GM12878 (cell line): Measurements from ENCODE around the gene MVK. TPM values are rescaled to one million over a fixed set of nuclear protein-coding genes. Genes with fewer than 3 reads are reported as not detected.

ENCODE experiments used
- ATAC-seq: fragments of 200-7000 bp; cut with Tn5 transposase; 3 replicates; pipeline ENCODE4 v1.9.1; 2020; ENCODE audit warnings: mild to moderate bottlenecking, moderate library complexity
- BruUV-seq: library from RNA; stranded (reverse); fragments of 400-500 nt; replicated peaks from 2 replicates; lab custom pipeline; 2021; lab: Mats Ljungman, UMichigan
- CTCF ChIA-PET: fragments of 300-600 bp; sonication (Branson Sonifier 250); formaldehyde crosslinking; extraction: SDS; loops from one replicate; lab custom pipeline; 2021; ENCODE audit warnings: inconsistent platforms; lab: Yijun Ruan, JAX
- POLR2A ChIA-PET: fragments of 350-600 bp; formaldehyde crosslinking; extraction: SDS; loops from one replicate; lab custom pipeline; 2021; ENCODE audit warnings: inconsistent platforms; lab: Charles Lee
- RAD21 ChIA-PET: fragments of 300-600 bp; sonication (Branson Sonifier 250); formaldehyde crosslinking; loops from one replicate; lab custom pipeline; 2023; ENCODE audit warnings: antibody characterized with exemption; ENCODE audit not compliant: unreplicated experiment; lab: Charles Lee
- SMC1A ChIA-PET: fragments of 300-600 bp; sonication (Branson Sonifier 250); formaldehyde crosslinking; loops from one replicate; lab custom pipeline; 2023; ENCODE audit not compliant: unreplicated experiment, uncharacterized antibody; lab: Charles Lee
- DNase-seq: peaks from one replicate; pipeline ENCODE4 v3.0.0-alpha.2; 2011; ENCODE audit warnings: low read depth, low spot score
- FAIRE-seq: peaks from 3 replicates; lab custom pipeline; 2011; peaks lifted over from hg19 to GRCh38; lab: Jason Lieb, UNC
- H2AFZ ChIP-seq: 2 replicates; pipeline ENCODE4 v1.6.0; 2011; ENCODE audit warnings: low read depth, low read length, control low read depth; ENCODE audit not compliant: control insufficient read depth
- H3K27ac ChIP-seq: 2 replicates; pipeline ENCODE4 v1.5.1; 2011; ENCODE audit warnings: control low read depth; ENCODE audit not compliant: control insufficient read depth, insufficient read depth
- H3K27me3 ChIP-seq, 2 experiments: replicated peaks in 1 of 2; 2 replicates each; pipeline versions ENCODE4 v1.6.0 to v1.6.1; 2011; ENCODE audit warnings: low read length in 1 of 2; ENCODE audit not compliant: control insufficient read depth in 2 of 2, insufficient read depth in 2 of 2
- H3K36me3 ChIP-seq, 2 experiments: 2 replicates each; pipeline ENCODE4 v1.5.1; 2011; ENCODE audit warnings: low read length in 1 of 2; ENCODE audit not compliant: control insufficient read depth in 2 of 2, insufficient read depth in 2 of 2
- H3K4me1 ChIP-seq: 2 replicates; pipeline ENCODE4 v1.6.1; 2011; ENCODE audit warnings: mild to moderate bottlenecking, low read length, moderate library complexity, mixed read lengths; ENCODE audit not compliant: control insufficient read depth, insufficient read depth
- H3K4me2 ChIP-seq: 2 replicates; pipeline ENCODE4 v1.6.0; 2011; ENCODE audit warnings: control low read depth; ENCODE audit not compliant: control insufficient read depth, insufficient read depth
- H3K4me3 ChIP-seq: fragments of 200-600 bp; sonication (generic); 2 replicates; pipeline ENCODE4 v1.5.1; 2016
- H3K79me2 ChIP-seq: 2 replicates; pipeline ENCODE4 v1.6.0; 2011; ENCODE audit warnings: low read length; ENCODE audit not compliant: control insufficient read depth, insufficient read depth
- H3K9ac ChIP-seq: 2 replicates; pipeline ENCODE4 v1.8.0; 2011; ENCODE audit warnings: low read length, control low read depth, mixed read lengths; ENCODE audit not compliant: control insufficient read depth, insufficient read depth
- H3K9me3 ChIP-seq: replicated peaks from 3 replicates; pipeline ENCODE4 v1.5.1; 2011; ENCODE audit warnings: mild to moderate bottlenecking, low read length; ENCODE audit not compliant: control insufficient read depth, insufficient read depth
- H4K20me1 ChIP-seq: 2 replicates; pipeline ENCODE4 v1.6.0; 2011; ENCODE audit not compliant: control insufficient read depth, insufficient read depth
- CEBPB ChIP-seq, 2 experiments: fragments of 150-350 bp in 1 of 2; IDR thresholded peaks; 2 replicates each; pipeline ENCODE4 v1.6.1; 2012 to 2014; ENCODE audit warnings: low read depth in 2 of 2, low read length in 2 of 2, borderline replicate concordance in 1 of 2, inconsistent platforms in 1 of 2
- EP300 ChIP-seq, 2 experiments: fragments of 150-350 bp in 1 of 2; IDR thresholded peaks; 2 replicates each; pipeline ENCODE4 v1.6.1; 2011 to 2012; ENCODE audit warnings: low read depth in 2 of 2, low read length in 2 of 2, borderline replicate concordance in 1 of 2, improper control_type of control experiment in 1 of 2, inconsistent platforms in 1 of 2; ENCODE audit not compliant: control insufficient read depth in 1 of 2
- FOXM1 ChIP-seq: IDR thresholded peaks from 2 replicates; pipeline ENCODE4 v1.6.1; 2012; ENCODE audit warnings: low read depth, mild to moderate bottlenecking, inconsistent platforms, low read length, moderate library complexity
- NR2C2 ChIP-seq: IDR thresholded peaks from 2 replicates; pipeline ENCODE4 v1.6.1; 2011; ENCODE audit warnings: borderline replicate concordance, low read depth; ENCODE audit not compliant: control insufficient read depth, insufficient read length
- RBBP5 ChIP-seq: fragments of 200-600 bp; sonication (generic); conservative IDR thresholded peaks from 2 replicates; pipeline ENCODE4 v1.6.1; 2016
- SMAD1 ChIP-seq: fragments of 450-650 bp; IDR thresholded peaks from 2 replicates; pipeline ENCODE4 v1.6.1; 2018; ENCODE audit warnings: mild to moderate bottlenecking, low read depth; ENCODE audit not compliant: partially characterized antibody
- SMAD5 ChIP-seq: IDR thresholded peaks from 2 replicates; pipeline ENCODE4 v1.6.1; 2016; ENCODE audit warnings: antibody characterized with exemption, low read depth
- SREBF2 ChIP-seq: IDR thresholded peaks from 2 replicates; pipeline ENCODE4 v1.6.1; 2012; ENCODE audit warnings: mild to moderate bottlenecking, low read length
- TAF1 ChIP-seq: IDR thresholded peaks from 2 replicates; pipeline ENCODE4 v1.6.1; 2011; ENCODE audit warnings: mild to moderate bottlenecking, low read depth, low read length, borderline replicate concordance
- TCF12 ChIP-seq: IDR thresholded peaks from 2 replicates; pipeline ENCODE4 v1.6.1; 2011; ENCODE audit warnings: low read depth, mild to moderate bottlenecking, low read length
- TCF7 ChIP-seq: IDR thresholded peaks from 2 replicates; pipeline ENCODE4 v1.6.1; 2014; ENCODE audit warnings: antibody characterized with exemption, borderline replicate concordance
- ZBED1 ChIP-seq: IDR thresholded peaks from 2 replicates; pipeline ENCODE4 v1.6.1; 2016; ENCODE audit warnings: borderline replicate concordance
- ZZZ3 ChIP-seq: IDR thresholded peaks from 2 replicates; pipeline ENCODE4 v1.6.1; 2011; ENCODE audit warnings: low read depth; ENCODE audit not compliant: control insufficient read depth, insufficient read length
- WGBS: methylation state at CpG from one replicate; pipeline ENCODE4 v1.1.6; 2016; ENCODE audit warnings: low lambda C conversion rate; ENCODE audit not compliant: insufficient replicate concordance, insufficient coverage; ENCODE audit errors: missing lambda C conversion rate; 5-methylcytosine and 5-hydroxymethylcytosine counted together
- in situ Hi-C: fragments of 300-500 bp; cut with MboI; formaldehyde crosslinking; loops from 9 replicates; pipeline ENCODE4 v1.14.3; 2018; ENCODE audit warnings: mixed read lengths
- intact Hi-C: fragments of 100-400 bp; cut with micrococcal nuclease; formaldehyde crosslinking; loops from one replicate; pipeline ENCODE4 v1.14.2; 2022; ENCODE audit not compliant: unreplicated experiment
- polyA plus RNA-seq, 11 experiments: library from polyadenylated mRNA; depleted of rRNA in 4 of 11; unstranded in 6 of 11; stranded (reverse) in 5 of 11; fragments of >200 nt; fragmentation: Nextera tagmentation in 4 of 11; fragmentation: Illumina TruSeq in 1 of 11; extraction: Ambion mirVana in 4 of 11; extraction: Trizol in 1 of 11; gene quantifications; 1 replicate in 1 of 11; 2 replicates in 10 of 11; pipeline versions ENCODE4 v1.2.1 to v1.2.3, GENCODE V29; 2011 to 2016; ENCODE audit warnings: inconsistent platforms in 2 of 11, missing spikeins in 2 of 11, low read depth in 1 of 11
- total RNA-seq, 4 experiments: library from RNA; depleted of rRNA in 3 of 4; stranded (reverse); fragments of >200 nt in 3 of 4; fragmentation: Illumina TruSeq in 1 of 4; extraction: Trizol in 1 of 4; gene quantifications; 2 replicates each; pipeline versions ENCODE4 v1.2.1 to v1.2.3, GENCODE V29; 2013 to 2021
- TF ChIP-seq, protein P1 (sequence below): fragments of 450-650 bp; formaldehyde crosslinking; IDR thresholded peaks from 2 replicates; pipeline ENCODE4 v1.5.0; 2022; ENCODE audit warnings: mild to moderate bottlenecking, missing genetic modification characterization
- TF ChIP-seq, protein P2 (sequence below): fragments of 450-650 bp; IDR thresholded peaks from 2 replicates; pipeline ENCODE4 v1.6.1; 2016; ENCODE audit warnings: mild to moderate bottlenecking

Gene MVK
- total and polyA plus RNA-seq, 10 of the 15 experiments (the other 5 are each of a cell fraction or from before 2014, with no cell fraction given): 0.24 to 46.7 (median 31.9) TPM

DNA sequence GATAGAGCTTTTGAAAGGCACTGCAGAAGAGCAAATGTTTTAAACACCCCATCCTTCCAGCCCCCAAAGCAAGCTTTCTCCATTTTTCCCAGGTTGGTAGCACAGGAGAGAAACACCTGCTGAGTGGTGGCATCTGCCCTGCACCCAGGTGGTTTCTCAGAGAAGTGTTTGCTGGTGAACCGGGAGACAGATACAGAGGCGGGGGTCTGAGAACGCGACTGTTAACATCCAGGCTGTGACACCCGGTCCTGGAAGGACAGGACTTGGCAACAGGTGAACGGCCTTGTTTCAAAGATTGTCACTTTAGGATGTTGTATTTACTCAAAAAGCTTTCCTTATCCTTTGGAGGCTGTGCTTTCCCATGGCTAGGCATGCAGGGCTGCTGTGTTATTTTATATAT, 18.8 kb upstream of the MVK start (continued):
- TF ChIP-seq, protein P1, sequence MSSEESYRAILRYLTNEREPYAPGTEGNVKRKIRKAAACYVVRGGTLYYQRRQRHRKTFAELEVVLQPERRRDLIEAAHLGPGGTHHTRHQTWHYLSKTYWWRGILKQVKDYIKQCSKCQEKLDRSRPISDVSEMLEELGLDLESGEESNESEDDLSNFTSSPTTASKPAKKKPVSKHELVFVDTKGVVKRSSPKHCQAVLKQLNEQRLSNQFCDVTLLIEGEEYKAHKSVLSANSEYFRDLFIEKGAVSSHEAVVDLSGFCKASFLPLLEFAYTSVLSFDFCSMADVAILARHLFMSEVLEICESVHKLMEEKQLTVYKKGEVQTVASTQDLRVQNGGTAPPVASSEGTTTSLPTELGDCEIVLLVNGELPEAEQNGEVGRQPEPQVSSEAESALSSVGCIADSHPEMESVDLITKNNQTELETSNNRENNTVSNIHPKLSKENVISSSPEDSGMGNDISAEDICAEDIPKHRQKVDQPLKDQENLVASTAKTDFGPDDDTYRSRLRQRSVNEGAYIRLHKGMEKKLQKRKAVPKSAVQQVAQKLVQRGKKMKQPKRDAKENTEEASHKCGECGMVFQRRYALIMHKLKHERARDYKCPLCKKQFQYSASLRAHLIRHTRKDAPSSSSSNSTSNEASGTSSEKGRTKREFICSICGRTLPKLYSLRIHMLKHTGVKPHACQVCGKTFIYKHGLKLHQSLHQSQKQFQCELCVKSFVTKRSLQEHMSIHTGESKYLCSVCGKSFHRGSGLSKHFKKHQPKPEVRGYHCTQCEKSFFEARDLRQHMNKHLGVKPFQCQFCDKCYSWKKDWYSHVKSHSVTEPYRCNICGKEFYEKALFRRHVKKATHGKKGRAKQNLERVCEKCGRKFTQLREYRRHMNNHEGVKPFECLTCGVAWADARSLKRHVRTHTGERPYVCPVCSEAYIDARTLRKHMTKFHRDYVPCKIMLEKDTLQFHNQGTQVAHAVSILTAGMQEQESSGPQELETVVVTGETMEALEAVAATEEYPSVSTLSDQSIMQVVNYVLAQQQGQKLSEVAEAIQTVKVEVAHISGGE (CRISPR knock-in tag): no peak
- TF ChIP-seq NR2C2: no peak
- no peak for TF ChIP-seq SMAD5
- TF ChIP-seq FOXM1: no peak
- TF ChIP-seq, protein P2, sequence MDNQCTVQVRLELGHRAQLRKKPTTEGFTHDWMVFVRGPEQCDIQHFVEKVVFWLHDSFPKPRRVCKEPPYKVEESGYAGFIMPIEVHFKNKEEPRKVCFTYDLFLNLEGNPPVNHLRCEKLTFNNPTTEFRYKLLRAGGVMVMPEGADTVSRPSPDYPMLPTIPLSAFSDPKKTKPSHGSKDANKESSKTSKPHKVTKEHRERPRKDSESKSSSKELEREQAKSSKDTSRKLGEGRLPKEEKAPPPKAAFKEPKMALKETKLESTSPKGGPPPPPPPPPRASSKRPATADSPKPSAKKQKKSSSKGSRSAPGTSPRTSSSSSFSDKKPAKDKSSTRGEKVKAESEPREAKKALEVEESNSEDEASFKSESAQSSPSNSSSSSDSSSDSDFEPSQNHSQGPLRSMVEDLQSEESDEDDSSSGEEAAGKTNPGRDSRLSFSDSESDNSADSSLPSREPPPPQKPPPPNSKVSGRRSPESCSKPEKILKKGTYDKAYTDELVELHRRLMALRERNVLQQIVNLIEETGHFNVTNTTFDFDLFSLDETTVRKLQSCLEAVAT: no peak
- TF ChIP-seq, all 136 proteins: peak for 0

DNA sequence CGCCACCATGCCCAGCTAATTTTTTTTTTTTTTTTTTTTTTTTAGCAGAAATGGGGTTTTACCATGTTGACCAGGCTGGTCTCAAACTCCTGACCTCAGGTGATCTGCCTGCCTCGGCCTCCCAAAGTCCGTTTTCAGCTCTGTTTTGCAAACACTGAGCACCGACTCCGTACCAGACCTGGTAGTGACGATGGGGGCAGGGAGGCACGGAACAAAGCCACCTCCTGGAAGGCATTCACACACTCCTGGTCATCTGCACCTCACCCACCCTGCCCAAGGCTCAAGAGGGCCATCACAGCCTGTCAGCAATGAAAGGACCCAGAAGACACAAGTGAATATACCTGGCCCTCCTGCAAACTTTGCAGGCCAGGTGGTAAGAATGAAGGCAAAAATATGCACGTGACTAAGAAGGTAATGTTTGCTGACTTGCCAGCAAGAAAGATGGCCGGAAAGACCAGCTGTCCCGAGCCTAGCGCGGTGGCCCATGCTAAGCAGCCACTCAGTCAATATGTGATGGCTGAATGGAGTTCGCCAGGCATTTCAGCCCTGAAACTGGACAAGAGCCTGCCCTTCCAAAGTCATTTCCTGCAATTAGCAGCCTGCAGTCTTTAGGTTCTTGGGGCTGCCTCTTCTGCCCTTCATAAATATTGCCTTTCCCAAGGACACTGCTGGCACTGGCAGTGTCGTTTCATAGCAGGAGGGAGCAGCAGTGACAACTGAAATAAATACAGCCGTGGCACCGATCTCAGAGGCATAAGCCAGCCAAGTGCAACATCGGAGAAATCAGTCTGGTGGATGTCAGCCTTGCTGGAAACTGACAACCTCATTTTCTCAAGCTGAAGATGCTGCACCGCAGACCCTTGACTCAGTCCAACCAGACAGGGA, 17.9 kb upstream of the MVK start:
- ChIA-PET CTCF (interaction anchor here (0.7 kb wide), 1 partner anchor 36 kb away, joined by 3 read pairs; no protein-coding TSS in a partner anchor), SMC1A (no interaction called here), POLR2A (interaction anchor here (0.6 kb wide), 1 partner anchor 1010 kb away, joined by 3 read pairs; no protein-coding TSS in a partner anchor), RAD21 (no interaction called here)
- intact Hi-C loops (no loop called here), in situ Hi-C loops (no loop called here)
- Histone ChIP-seq H3K9ac (no peak overlapping the region), H3K4me3 (no peak overlapping the region), H3K27ac (no peak overlapping the region), H3K79me2 (no peaks in the 10 kb centered on the region), H3K27me3 (no peaks in the 10 kb centered on the region), H4K20me1 (no peaks in the 10 kb centered on the region), H3K4me2 (no peak overlapping the region), H2AFZ (no peak overlapping the region), H3K9me3 (no peaks in the 10 kb centered on the region), H3K36me3 (no peaks in the 10 kb centered on the region), H3K4me1 (no peaks in the 10 kb centered on the region)
- WGBS: 76% methylated on average over 17 of the region's 18 CpGs
- FAIRE-seq (no peak), DNase-seq (no peak), ATAC-seq (no peak)
- TSS peak; percentile 23 for BruUV-seq
- TF ChIP-seq ZZZ3 (no peak), SMAD1 (no peak), TCF7 (no peak), TCF12 (no peak), CEBPB (IDR thresholded peaks at IDR 0.05; ENCODE audit: borderline replicate concordance in 1 of 2, low read depth in 2 of 2, low read length in 2 of 2) (no peak), RBBP5 (no peak), SREBF2 (no peak), TAF1 (no peak), EP300 (IDR thresholded peaks at IDR 0.05; ENCODE audit: borderline replicate concordance in 1 of 2, control insufficient read depth in 1 of 2, low read depth in 2 of 2, low read length in 2 of 2) (no peak), ZBED1 (no peak)
- TF ChIP-seq, protein P2: no peak
